Vagina (tissue), 2 donors: ENCODE results near the gene ACR. TPM values are rescaled to one million over a fixed set of nuclear protein-coding genes. Genes with fewer than 3 reads are reported as not detected.
A peak's percentile ranks its signal among the peaks of the same experiment; 100 is the strongest.

Experiments used
- DNase-seq, 2 donors: peaks; one replicate each; pipeline ENCODE4 v3.0.0-alpha.2; 2017; ENCODE audit errors: extremely low spot score in 2 of 2
- H3K27ac ChIP-seq: fragments of 200-600 bp; sonication (generic); one replicate; pipeline ENCODE4 v1.5.1; 2019
- H3K27me3 ChIP-seq: fragments of 200-600 bp; sonication (generic); one replicate; pipeline ENCODE4 v1.5.1; 2019
- H3K36me3 ChIP-seq, 2 donors: fragments of 200-600 bp; sonication (generic); one replicate each; pipeline ENCODE4 v1.5.1; 2017 to 2019
- H3K4me1 ChIP-seq: fragments of 200-600 bp; sonication (generic); one replicate; pipeline ENCODE4 v1.5.1; 2019
- H3K4me3 ChIP-seq, 2 donors: fragments of 200-600 bp; sonication (generic); 1 replicate in 1 of 2; 2 replicates in 1 of 2; pipeline ENCODE4 v1.5.1; 2016 to 2019
- H3K9me3 ChIP-seq: fragments of 200-600 bp; sonication (generic); one replicate; pipeline ENCODE4 v1.5.1; 2019
- POLR2A ChIP-seq, 2 donors: fragments of 450-650 bp; IDR thresholded peaks; one replicate each; pipeline ENCODE4 v1.6.1; 2017; ENCODE audit warnings: antibody characterized with exemption in 2 of 2, mild to moderate bottlenecking in 2 of 2, moderate library complexity in 2 of 2
- POLR2AphosphoS5 ChIP-seq, 2 donors: sonication (generic); formaldehyde crosslinking; IDR thresholded peaks; one replicate each; pipeline ENCODE4 v1.9.0; 2017; ENCODE audit warnings: antibody characterized with exemption in 2 of 2, mild to moderate bottlenecking in 2 of 2, low read depth in 1 of 2; ENCODE audit not compliant: insufficient read depth in 1 of 2
- intact Hi-C: fragments of 100-400 bp; cut with DNase I; formaldehyde crosslinking; loops from one replicate; pipeline ENCODE4 v1.15.1; 2023
- total RNA-seq: library from RNA; depleted of rRNA; stranded (reverse); fragments of >200 nt; gene quantifications from one replicate; pipeline ENCODE4 v1.2.3, GENCODE V29; 2016
- TF ChIP-seq, protein P1 (sequence below), 3 experiments: fragments of 450-650 bp in 2 of 3; fragments of 200-600 bp in 1 of 3; sonication (generic) in 1 of 3; IDR thresholded peaks; one replicate each; pipeline ENCODE4 v1.5.1; 2017 to 2019; ENCODE audit warnings: antibody characterized with exemption in 3 of 3, mild to moderate bottlenecking in 2 of 3, moderate library complexity in 2 of 3

The ACR gene
- total RNA-seq, 1 donor from 2014 or later = not detected

DNA sequence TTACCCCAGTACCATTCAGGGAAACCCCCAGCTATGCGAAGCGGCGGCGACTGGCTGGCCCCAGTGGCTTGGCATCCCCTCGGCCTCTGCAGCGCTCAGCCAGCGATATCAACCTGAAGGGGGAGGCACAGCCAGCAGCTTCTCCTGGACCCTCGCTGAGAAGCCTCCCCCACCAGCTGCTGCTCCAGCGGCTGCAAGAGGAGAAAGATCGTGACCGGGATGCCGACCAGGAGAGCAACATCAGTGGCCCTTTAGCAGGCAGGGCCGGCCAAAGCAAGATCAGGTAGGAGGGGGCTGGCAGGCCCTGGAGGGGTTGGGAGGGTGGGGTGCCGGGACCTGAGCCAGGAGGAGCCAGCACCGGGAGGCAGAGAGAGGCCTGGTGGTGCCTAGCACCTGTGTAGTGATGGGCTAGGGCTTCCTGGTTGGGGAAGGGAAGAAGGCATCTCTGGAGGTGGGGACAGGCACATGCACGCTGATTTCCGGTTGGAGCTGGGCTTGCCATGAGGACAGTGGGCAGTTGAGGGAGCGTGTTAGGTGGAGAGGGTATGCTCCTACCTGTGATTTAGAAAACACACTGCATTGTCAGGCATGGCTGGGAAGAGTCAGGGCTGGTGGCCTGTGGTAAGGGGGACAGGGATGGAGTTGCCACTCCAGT, 43.1 kb upstream of the ACR start:
- no peak overlapping the region for H3K4me3 ChIP-seq
- intact Hi-C loops = no loop called here
- H3K27ac ChIP-seq = no peak overlapping the region
- H3K36me3 ChIP-seq = no peaks in the 10 kb centered on the region
- H3K27me3 ChIP-seq = no peaks in the 10 kb centered on the region
- peaks cover 39% of the 10 kb centered on the region for H3K4me1 ChIP-seq
- TF ChIP-seq, protein P1, sequence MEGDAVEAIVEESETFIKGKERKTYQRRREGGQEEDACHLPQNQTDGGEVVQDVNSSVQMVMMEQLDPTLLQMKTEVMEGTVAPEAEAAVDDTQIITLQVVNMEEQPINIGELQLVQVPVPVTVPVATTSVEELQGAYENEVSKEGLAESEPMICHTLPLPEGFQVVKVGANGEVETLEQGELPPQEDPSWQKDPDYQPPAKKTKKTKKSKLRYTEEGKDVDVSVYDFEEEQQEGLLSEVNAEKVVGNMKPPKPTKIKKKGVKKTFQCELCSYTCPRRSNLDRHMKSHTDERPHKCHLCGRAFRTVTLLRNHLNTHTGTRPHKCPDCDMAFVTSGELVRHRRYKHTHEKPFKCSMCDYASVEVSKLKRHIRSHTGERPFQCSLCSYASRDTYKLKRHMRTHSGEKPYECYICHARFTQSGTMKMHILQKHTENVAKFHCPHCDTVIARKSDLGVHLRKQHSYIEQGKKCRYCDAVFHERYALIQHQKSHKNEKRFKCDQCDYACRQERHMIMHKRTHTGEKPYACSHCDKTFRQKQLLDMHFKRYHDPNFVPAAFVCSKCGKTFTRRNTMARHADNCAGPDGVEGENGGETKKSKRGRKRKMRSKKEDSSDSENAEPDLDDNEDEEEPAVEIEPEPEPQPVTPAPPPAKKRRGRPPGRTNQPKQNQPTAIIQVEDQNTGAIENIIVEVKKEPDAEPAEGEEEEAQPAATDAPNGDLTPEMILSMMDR (IDR thresholded peaks at IDR 0.05) = no peak
- TF ChIP-seq POLR2AphosphoS5 (IDR thresholded peaks at IDR 0.05; ENCODE audit: insufficient read depth in 1 of 2, low read depth in 1 of 2) = no peak
- DNase-seq = no peak
- no peaks in the 10 kb centered on the region for H3K9me3 ChIP-seq

DNA sequence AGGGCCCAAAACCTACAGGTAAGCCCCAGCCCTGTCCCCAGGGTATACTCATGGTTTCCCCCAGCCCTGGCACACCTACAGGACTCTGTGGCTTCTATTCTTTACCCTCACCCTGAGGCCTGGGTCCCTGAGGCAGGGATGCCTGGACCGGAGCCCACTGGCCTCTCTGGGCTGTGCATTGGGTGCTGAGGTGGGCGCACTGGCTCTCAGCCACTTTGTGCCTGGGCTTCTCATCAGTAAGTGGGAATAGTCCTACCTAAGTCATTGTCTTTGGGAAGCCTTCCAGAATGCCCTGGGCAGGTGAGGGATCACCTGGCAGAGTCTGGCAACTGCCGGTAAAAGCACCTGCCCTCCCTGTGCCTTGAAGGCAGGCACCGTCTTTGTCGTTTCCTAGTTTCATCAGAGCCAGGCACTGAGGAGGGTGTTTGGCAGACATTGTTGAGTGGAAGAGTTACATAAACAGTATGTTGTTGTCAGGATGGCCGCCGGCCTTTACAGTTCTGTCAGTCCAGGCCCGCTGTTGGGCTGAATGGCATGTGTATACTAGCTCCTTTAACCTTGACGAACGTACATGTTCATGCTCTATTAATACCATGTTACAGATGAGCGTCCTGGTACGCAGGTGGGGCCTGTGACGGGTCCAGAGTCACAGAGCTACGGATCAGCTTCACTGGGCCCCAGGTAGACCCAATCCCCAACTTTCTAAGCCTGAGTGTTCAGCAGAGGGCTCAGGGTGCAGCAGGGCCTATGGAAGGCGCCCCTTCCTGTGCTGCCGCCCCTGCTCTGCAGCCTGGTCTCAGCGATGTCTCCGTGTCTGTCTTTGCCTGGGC, 42.4 kb upstream of the ACR start:
- no peak for DNase-seq
- Histone ChIP-seq H3K36me3 (no peaks in the 10 kb centered on the region), H3K4me1 (peaks cover 46% of the 10 kb centered on the region), H3K27ac (no peak overlapping the region), H3K9me3 (no peaks in the 10 kb centered on the region), H3K4me3 (no peak overlapping the region), H3K27me3 (no peaks in the 10 kb centered on the region)
- TF ChIP-seq, protein P1 (IDR thresholded peaks at IDR 0.05) = no peak
- TF ChIP-seq POLR2AphosphoS5 (IDR thresholded peaks at IDR 0.05; ENCODE audit: insufficient read depth in 1 of 2, low read depth in 1 of 2) (no peak), POLR2A (IDR thresholded peaks at IDR 0.05) (no peak)
- intact Hi-C loops = no loop called here

DNA sequence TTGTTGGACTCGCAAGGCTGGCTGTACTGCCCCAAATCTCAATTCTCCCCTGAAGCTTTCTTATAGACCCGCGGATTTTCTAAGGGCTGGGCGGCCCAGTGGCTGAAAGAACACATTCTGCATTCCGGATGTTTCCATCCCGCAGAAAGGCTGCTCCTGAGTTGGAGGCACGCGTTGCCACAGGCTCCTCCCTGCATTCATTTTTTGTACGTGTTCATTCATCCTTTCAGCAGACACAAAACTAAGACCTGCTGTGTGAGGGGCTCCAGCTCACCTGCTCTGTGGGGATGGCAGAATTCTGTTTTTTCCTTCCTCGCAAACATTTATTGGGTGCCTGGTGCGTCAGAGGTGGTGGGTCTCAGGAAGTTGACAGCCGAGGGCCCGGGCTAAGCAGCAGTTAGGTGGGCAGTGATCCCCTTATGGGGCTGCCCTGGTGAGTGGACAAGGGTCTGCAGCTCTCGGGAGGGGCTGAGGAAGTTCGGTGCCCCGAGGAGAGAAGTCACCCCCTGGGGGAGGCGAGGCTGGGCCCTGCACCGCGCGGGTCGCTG, 41.7 kb upstream of the ACR start:
- Histone ChIP-seq H3K27ac (no peak overlapping the region), H3K36me3 (no peaks in the 10 kb centered on the region), H3K4me3 (peak overlapping the region; percentile 43 to 55)

DNA sequence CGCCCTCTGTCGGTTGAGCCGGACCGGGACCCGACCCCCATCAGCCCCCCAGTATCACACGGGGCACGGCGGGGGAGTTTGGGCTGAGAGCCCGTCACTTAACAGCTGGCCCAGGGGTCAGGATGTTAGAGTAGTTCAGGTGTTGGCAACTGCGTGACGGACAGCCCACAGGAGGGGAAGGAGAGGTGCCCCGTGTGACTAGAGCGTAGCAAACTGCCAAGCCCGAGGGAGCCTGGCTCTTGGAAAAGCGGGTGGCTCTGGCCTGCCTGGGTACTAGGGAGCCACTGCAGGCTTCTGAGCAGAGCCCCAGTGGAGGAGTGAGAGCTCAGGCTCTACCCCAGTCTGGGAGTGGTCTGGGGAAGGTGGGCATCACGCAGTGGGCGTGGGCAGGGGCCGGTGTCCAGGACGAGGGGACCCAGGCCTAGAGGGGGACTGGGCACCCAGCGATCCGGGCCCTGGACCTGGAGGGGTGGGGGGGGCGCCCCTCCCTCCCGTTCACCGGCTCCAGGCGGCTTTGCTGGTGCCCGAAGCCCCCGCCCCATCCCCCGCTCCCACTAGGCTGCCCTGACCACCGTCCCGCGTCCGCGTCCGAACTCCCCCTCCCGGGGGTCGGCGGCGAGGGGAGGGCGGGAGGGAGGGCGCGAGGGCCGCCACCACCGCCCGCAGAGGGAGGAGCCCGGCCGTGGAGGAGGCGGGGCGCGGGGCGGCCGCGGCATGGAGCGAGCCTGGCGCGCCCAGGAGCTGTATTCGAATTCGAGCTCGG, 41.0 kb upstream of the ACR start:
- Histone ChIP-seq H3K27ac (peak overlapping the region; percentile 65), H3K9me3 (no peaks in the 10 kb centered on the region)
- TF ChIP-seq, protein P1 (IDR thresholded peaks at IDR 0.05) = peak in 1 of 3 experiments; percentile 22
- TF ChIP-seq POLR2A (IDR thresholded peaks at IDR 0.05) = no peak

More for the DNA sequence above, 41.7 kb upstream of the ACR start:
- TF ChIP-seq, protein P1 (IDR thresholded peaks at IDR 0.05) = no peak
- TF ChIP-seq POLR2AphosphoS5 (IDR thresholded peaks at IDR 0.05; ENCODE audit: insufficient read depth in 1 of 2, low read depth in 1 of 2) = no peak
- TF ChIP-seq POLR2A (IDR thresholded peaks at IDR 0.05) = no peak
- H3K27me3 ChIP-seq = no peaks in the 10 kb centered on the region
- no peak for DNase-seq
- intact Hi-C loops = no loop called here
- H3K4me1 ChIP-seq = peaks cover 47% of the 10 kb centered on the region
- H3K9me3 ChIP-seq = no peaks in the 10 kb centered on the region

More for the DNA sequence above, 41.0 kb upstream of the ACR start:
- peaks cover 47% of the 10 kb centered on the region for H3K4me1 ChIP-seq
- H3K4me3 ChIP-seq = peak overlapping the region; percentile 43 to 55
- no peak for DNase-seq
- intact Hi-C loops = no loop called here
- H3K36me3 ChIP-seq = no peaks in the 10 kb centered on the region
- H3K27me3 ChIP-seq = no peaks in the 10 kb centered on the region
